ENCODE data around the gene SH3BP4. TPM values are rescaled to one million over a fixed set of nuclear protein-coding genes. Genes with fewer than 3 reads are reported as not detected.
"Not testable (repeated sequence)": the region's sequence is repeated elsewhere in the genome, so short reads cannot be mapped to it uniquely, and the experiment has no call there.

SH3BP4 gene
- total RNA-seq, 4 donors from 2014 or later, result 11.0 to 22.9 (median 18.7) TPM

GRCh38 chr2:235054919-235055318 lies 103.1 kb downstream of the SH3BP4 start:
- Histone ChIP-seq H3K4me3 (no peak overlapping the region), H3K27ac (no peak overlapping the region), H3K4me1 (peaks cover 9 to 16% (median 13%) of the 10 kb centered on the region in 3 donors), H3K36me3 (peaks cover 0 to 35% (median 0%) of the 10 kb centered on the region in 3 donors), H3K9me3 (no peaks in the 10 kb centered on the region), H3K27me3 (no peaks in the 10 kb centered on the region)
- WGBS, 2 donors, result 74 to 75% methylated on average over 7 of the region's 7 CpGs
- no peak for DNase-seq
- intact Hi-C loops (cut with DNase I), result no loop called here
- TF ChIP-seq CTCF (IDR thresholded peaks at IDR 0.05), result no peak

GRCh38 chr2:235055891-235056516 lies 104.2 kb downstream of the SH3BP4 start:
- intact Hi-C loops (cut with DNase I), result no loop called here
- Histone ChIP-seq H3K27me3 (no peaks in the 10 kb centered on the region), H3K9me3 (no peaks in the 10 kb centered on the region), H3K36me3 (peaks cover 0 to 35% (median 0%) of the 10 kb centered on the region in 3 donors), H3K4me1 (peaks cover 4 to 8% (median 6%) of the 10 kb centered on the region in 3 donors), H3K27ac (no peak overlapping the region), H3K4me3 (no peak overlapping the region)
- WGBS, 2 donors, result 59 to 69% methylated on average over 9 to 12 of the region's 12 CpGs
- no peak for TF ChIP-seq POLR2A (IDR thresholded peaks at IDR 0.05)
- TF ChIP-seq CTCF (IDR thresholded peaks at IDR 0.05), result peak; percentile 27 to 76 (median 62)
- DNase-seq, result no peak

- intact Hi-C loops (cut with DNase I), result no loop called here
- Histone ChIP-seq H3K9me3 (no peaks in the 10 kb centered on the region), H3K4me3 (no peak overlapping the region), H3K36me3 (peaks cover 0 to 35% (median 0%) of the 10 kb centered on the region in 3 donors), H3K27ac (no peak overlapping the region), H3K27me3 (no peaks in the 10 kb centered on the region), H3K4me1 (peaks cover 0 to under 1% (median 0%) of the 10 kb centered on the region in 3 donors)
- WGBS, 2 donors, result 92 to 100% methylated on average over 3 to 6 of the region's 6 CpGs
- TF ChIP-seq CTCF (IDR thresholded peaks at IDR 0.05), result no peak
- no peak for TF ChIP-seq POLR2A (IDR thresholded peaks at IDR 0.05)
- no peak for DNase-seq
These were observed 105.0 kb downstream of the SH3BP4 start for GRCh38 chr2:235056768-235057167.

- H3K4me1 ChIP-seq; H3K27me3 ChIP-seq; H3K4me3 ChIP-seq; H3K27ac ChIP-seq; H3K9me3 ChIP-seq; intact Hi-C loops (cut with DNase I); DNase-seq: not testable (repeated sequence)
- H3K36me3 ChIP-seq, result peaks cover 0 to 29% (median 0%) of the 10 kb centered on the region in 3 donors
- 82 to 100% methylated on average over 2 to 3 of the region's 3 CpGs for WGBS, 2 donors
These were observed 105.8 kb downstream of the SH3BP4 start for GRCh38 chr2:235057616-235058015.

- TF ChIP-seq POLR2A (IDR thresholded peaks at IDR 0.05) (no peak), CTCF (IDR thresholded peaks at IDR 0.05) (no peak)
- no peak overlapping the region for H3K27ac ChIP-seq
- intact Hi-C loops (cut with DNase I), result no loop called here
- H3K27me3 ChIP-seq, result peaks cover 0 to 10% (median 0%) of the 10 kb centered on the region in 4 donors
- H3K9me3 ChIP-seq, result no peaks in the 10 kb centered on the region
- peaks cover 0 to 14% (median 0%) of the 10 kb centered on the region in 3 donors for H3K36me3 ChIP-seq
- 92 to 100% methylated on average over 1 of the region's 1 CpG for WGBS, 2 donors
- H3K4me3 ChIP-seq, result no peak overlapping the region
- no peak for DNase-seq
- no peaks in the 10 kb centered on the region for H3K4me1 ChIP-seq
These were observed 107.3 kb downstream of the SH3BP4 start for GRCh38 chr2:235059161-235059560.

All from esophagus squamous epithelium (tissue), 5 donors.